ENCODE results near the gene SLC24A4. TPM values are rescaled to one million over a fixed set of nuclear protein-coding genes. Genes with fewer than 3 reads are reported as not detected.

Gene SLC24A4
- total RNA-seq, 1 experiment from 2014 or later: not detected

DNA sequence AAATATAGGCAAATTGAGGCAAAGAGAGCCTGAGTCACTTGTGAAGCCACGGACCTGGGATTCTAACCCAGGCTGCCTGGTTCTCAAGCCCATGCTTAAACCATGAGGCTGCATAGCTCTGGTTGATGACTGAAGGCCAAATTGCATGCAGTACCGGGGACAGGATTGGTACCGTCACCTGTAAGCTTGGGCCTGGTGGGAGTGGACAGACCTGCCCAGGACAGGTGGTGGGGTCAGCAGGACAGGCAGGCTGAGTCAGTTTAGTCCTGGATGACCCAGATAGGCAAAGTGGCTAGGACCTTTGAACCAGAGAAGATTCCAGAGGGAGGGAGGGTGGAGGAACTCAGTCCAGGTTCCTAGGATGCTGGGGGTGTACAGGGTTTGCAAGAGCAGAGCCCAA lies 216.5 kb downstream of the SLC24A4 start:
- H3F3A ChIP-seq (ENCODE audit: low read length, unreplicated experiment): no peaks in the 10 kb centered on the region
- no peak overlapping the region for H3K9ac ChIP-seq (ENCODE audit: low read length)
- no peak overlapping the region for H3K27ac ChIP-seq (ENCODE audit: low read length)
- peaks cover 20% of the 10 kb centered on the region for H3K4me1 ChIP-seq (ENCODE audit: insufficient read depth, low read length)
- ATAC-seq (no peak), DNase-seq (no peak)
- BruUV-seq (replicated peaks): no TSS peak
- no peak overlapping the region for H3K4me2 ChIP-seq (ENCODE audit: low read length)
- CTCF ChIA-PET: no interaction called here
- TF ChIP-seq EZH2phosphoT487 (IDR thresholded peaks at IDR 0.05; ENCODE audit: borderline replicate concordance, low read length): no peak
- no peak for TF ChIP-seq EZH2 (IDR thresholded peaks at IDR 0.05; ENCODE audit: low read length, unreplicated experiment)
- TF ChIP-seq, protein P1, sequence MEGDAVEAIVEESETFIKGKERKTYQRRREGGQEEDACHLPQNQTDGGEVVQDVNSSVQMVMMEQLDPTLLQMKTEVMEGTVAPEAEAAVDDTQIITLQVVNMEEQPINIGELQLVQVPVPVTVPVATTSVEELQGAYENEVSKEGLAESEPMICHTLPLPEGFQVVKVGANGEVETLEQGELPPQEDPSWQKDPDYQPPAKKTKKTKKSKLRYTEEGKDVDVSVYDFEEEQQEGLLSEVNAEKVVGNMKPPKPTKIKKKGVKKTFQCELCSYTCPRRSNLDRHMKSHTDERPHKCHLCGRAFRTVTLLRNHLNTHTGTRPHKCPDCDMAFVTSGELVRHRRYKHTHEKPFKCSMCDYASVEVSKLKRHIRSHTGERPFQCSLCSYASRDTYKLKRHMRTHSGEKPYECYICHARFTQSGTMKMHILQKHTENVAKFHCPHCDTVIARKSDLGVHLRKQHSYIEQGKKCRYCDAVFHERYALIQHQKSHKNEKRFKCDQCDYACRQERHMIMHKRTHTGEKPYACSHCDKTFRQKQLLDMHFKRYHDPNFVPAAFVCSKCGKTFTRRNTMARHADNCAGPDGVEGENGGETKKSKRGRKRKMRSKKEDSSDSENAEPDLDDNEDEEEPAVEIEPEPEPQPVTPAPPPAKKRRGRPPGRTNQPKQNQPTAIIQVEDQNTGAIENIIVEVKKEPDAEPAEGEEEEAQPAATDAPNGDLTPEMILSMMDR (conservative IDR thresholded peaks at IDR 0.05; ENCODE audit: low read depth, low read length): no peak
- H4K20me1 ChIP-seq (ENCODE audit: low read length): no peaks in the 10 kb centered on the region
- no peak overlapping the region for H3K4me3 ChIP-seq (ENCODE audit: low read length)
- H3K9me2 ChIP-seq (replicated peaks; ENCODE audit: low read length): no peaks in the 10 kb centered on the region
- H3K79me2 ChIP-seq (ENCODE audit: low read length): peaks cover 7% of the 10 kb centered on the region; the same call in 1 of the 2 replicates
- H3K9me3 ChIP-seq (ENCODE audit: low read length): no peaks in the 10 kb centered on the region
- no peaks in the 10 kb centered on the region for H3K36me3 ChIP-seq (ENCODE audit: low read depth, low read length)
- H3K27me3 ChIP-seq (ENCODE audit: low read length): no peaks in the 10 kb centered on the region
- no peak overlapping the region for H2AFZ ChIP-seq (ENCODE audit: low read length)
- POLR2A ChIA-PET (ENCODE audit: unreplicated experiment): no interaction called here
- intact Hi-C loops (cut with micrococcal nuclease): no loop called here

DNA sequence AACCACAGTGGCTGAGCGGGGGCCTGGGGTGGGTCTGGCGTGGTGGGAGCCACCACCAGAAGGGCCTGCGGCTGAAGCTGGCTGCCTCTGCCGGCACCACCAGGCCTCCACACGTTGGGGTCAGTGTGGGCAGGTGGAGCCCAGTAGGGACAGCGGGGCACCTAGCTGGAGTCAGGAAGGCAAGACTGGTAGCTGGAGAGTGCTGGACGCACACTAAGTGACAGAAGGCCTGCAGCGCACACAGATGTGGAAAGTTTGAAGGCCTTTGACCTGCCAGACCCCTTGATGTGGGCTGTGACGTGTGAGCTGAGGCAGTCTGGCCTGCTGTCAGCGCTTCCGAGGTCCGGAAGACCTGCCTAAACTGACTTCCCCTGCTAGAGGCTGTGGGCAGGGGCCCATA lies 216.9 kb downstream of the SLC24A4 start:
- Histone ChIP-seq H2AFZ (ENCODE audit: low read length) (peak overlapping the region; percentile 75; the same call in 1 of the 2 replicates), H3K4me2 (ENCODE audit: low read length) (peak overlapping the region; percentile 63), H3K9me2 (replicated peaks; ENCODE audit: low read length) (no peaks in the 10 kb centered on the region), H4K20me1 (ENCODE audit: low read length) (no peaks in the 10 kb centered on the region), H3K9ac (ENCODE audit: low read length) (no peak overlapping the region; the same call in 1 of the 2 replicates), H3K27me3 (ENCODE audit: low read length) (no peaks in the 10 kb centered on the region), H3K4me1 (ENCODE audit: insufficient read depth, low read length) (peaks cover 20% of the 10 kb centered on the region), H3K4me3 (ENCODE audit: low read length) (no peak overlapping the region), H3K36me3 (ENCODE audit: low read depth, low read length) (no peaks in the 10 kb centered on the region), H3K9me3 (ENCODE audit: low read length) (no peaks in the 10 kb centered on the region), H3K27ac (ENCODE audit: low read length) (peak overlapping the region; percentile 74), H3K79me2 (ENCODE audit: low read length) (peaks cover 7% of the 10 kb centered on the region; the same call in 1 of the 2 replicates), H3F3A (ENCODE audit: low read length, unreplicated experiment) (no peaks in the 10 kb centered on the region)
- no peak for ATAC-seq
- ChIA-PET CTCF (no interaction called here), POLR2A (ENCODE audit: unreplicated experiment) (no interaction called here)
- no TSS peak for BruUV-seq (replicated peaks)
- intact Hi-C loops (cut with micrococcal nuclease): loop anchor here (5.0 kb wide), 1 partner anchor 38 kb away; no protein-coding TSS in a partner anchor
- no peak for TF ChIP-seq EZH2phosphoT487 (IDR thresholded peaks at IDR 0.05; ENCODE audit: borderline replicate concordance, low read length)
- TF ChIP-seq, protein P1 (conservative IDR thresholded peaks at IDR 0.05; ENCODE audit: low read depth, low read length): no peak
- no peak for TF ChIP-seq EZH2 (IDR thresholded peaks at IDR 0.05; ENCODE audit: low read length, unreplicated experiment)
- DNase-seq: no peak

DNA sequence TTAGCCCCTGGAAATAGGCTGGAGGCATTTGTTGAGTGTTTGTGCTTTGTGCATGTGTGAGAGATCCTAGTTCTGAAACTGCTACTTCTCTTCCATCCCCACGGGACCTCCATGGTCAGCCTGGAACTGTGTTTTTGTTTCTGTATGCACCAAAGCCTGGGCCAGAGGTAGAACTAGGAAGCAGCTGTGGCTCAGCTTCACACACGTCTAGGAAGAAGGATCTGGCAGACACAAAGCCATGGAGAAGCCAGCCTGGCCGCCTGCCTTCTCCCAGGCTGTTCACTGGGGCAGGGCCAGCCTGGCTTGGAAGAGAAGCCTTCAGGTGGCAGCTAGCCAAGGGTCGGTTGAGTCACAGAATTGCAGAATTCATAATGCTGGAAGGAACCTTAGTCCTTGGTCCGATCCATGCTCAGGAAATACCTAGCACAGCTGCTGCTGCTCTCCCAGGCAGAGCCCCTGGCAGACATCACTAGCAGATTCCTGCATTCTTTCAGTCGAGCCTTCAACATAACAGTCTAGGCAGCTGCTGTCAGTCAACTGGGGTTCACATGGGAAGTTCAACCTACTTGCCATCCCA lies 217.6 kb downstream of the SLC24A4 start:
- no peaks in the 10 kb centered on the region for H3K27me3 ChIP-seq (ENCODE audit: low read length)
- ATAC-seq (peak; percentile 91), DNase-seq (peak; percentile 96)
- POLR2A ChIA-PET (ENCODE audit: unreplicated experiment): no interaction called here
- H4K20me1 ChIP-seq (ENCODE audit: low read length): no peaks in the 10 kb centered on the region
- H3F3A ChIP-seq (ENCODE audit: low read length, unreplicated experiment): no peaks in the 10 kb centered on the region
- H3K36me3 ChIP-seq (ENCODE audit: low read depth, low read length): no peaks in the 10 kb centered on the region
- intact Hi-C loops (cut with micrococcal nuclease): loop anchor here (5.0 kb wide), 1 partner anchor 38 kb away; no protein-coding TSS in a partner anchor
- H3K9me3 ChIP-seq (ENCODE audit: low read length): no peaks in the 10 kb centered on the region
- H3K9ac ChIP-seq (ENCODE audit: low read length): no peak overlapping the region; the same call in 1 of the 2 replicates
- peak overlapping the region; percentile 75 for H2AFZ ChIP-seq (ENCODE audit: low read length)
- BruUV-seq (replicated peaks): no TSS peak
- TF ChIP-seq, protein P1 (conservative IDR thresholded peaks at IDR 0.05; ENCODE audit: low read depth, low read length): no peak
- TF ChIP-seq EZH2phosphoT487 (IDR thresholded peaks at IDR 0.05; ENCODE audit: borderline replicate concordance, low read length) (no peak), EZH2 (IDR thresholded peaks at IDR 0.05; ENCODE audit: low read length, unreplicated experiment) (no peak)
- CTCF ChIA-PET: no interaction called here
- H3K79me2 ChIP-seq (ENCODE audit: low read length): peaks cover 7% of the 10 kb centered on the region; the same call in 1 of the 2 replicates
- H3K9me2 ChIP-seq (replicated peaks; ENCODE audit: low read length): no peaks in the 10 kb centered on the region
- peak overlapping the region; percentile 63 for H3K4me2 ChIP-seq (ENCODE audit: low read length)
- peaks cover 20% of the 10 kb centered on the region for H3K4me1 ChIP-seq (ENCODE audit: insufficient read depth, low read length)
- H3K4me3 ChIP-seq (ENCODE audit: low read length): no peak overlapping the region
- H3K27ac ChIP-seq (ENCODE audit: low read length): peak overlapping the region; percentile 74
